Nephron (organoid): ENCODE measurements around the gene BARX2.
A peak's percentile ranks its signal among the peaks of the same experiment; 100 is the strongest.

ENCODE experiments used
- H3K27ac Mint-ChIP-seq, 3 experiments: 2 replicates each; pipeline ENCODE4 v1.8.0; 2020; ENCODE audit warnings: mixed read lengths in 3 of 3, mild to moderate bottlenecking in 2 of 3, moderate library complexity in 1 of 3
- H3K27me3 Mint-ChIP-seq: 2 replicates; pipeline ENCODE4 v1.8.0; 2021; ENCODE audit warnings: low read depth, mild to moderate bottlenecking, moderate library complexity, mixed read lengths
- H3K36me3 Mint-ChIP-seq: 2 replicates; pipeline ENCODE4 v1.8.0; 2020; ENCODE audit warnings: low read depth, mixed read lengths
- H3K4me1 Mint-ChIP-seq: 2 replicates; pipeline ENCODE4 v1.8.0; 2020; ENCODE audit warnings: mixed read lengths
- H3K4me3 Mint-ChIP-seq, 3 experiments: 2 replicates each; pipeline ENCODE4 v1.8.0; 2020; ENCODE audit warnings: mild to moderate bottlenecking in 3 of 3, mixed read lengths in 3 of 3, moderate library complexity in 2 of 3
- H3K9me3 Mint-ChIP-seq: 2 replicates; pipeline ENCODE4 v1.8.0; 2020; ENCODE audit warnings: mixed read lengths
- TF ChIP-seq, protein P1 (sequence below), 3 experiments: fragments of 200-600 bp; sonication (generic); IDR thresholded peaks; one replicate each; pipeline ENCODE4 v1.5.0; 2021; ENCODE audit warnings: antibody characterized with exemption in 3 of 3; ENCODE audit not compliant: unreplicated experiment in 3 of 3

Gene BARX2

GRCh38 chr11:129376658-129377341, 1.2 kb downstream of the BARX2 start:
- H3K4me3 Mint-ChIP-seq, result peak overlapping the region; percentile 80 to 91 (median 90)
- peaks cover 30% of the 10 kb centered on the region for H3K4me1 Mint-ChIP-seq
- peaks cover 89% of the 10 kb centered on the region for H3K27me3 Mint-ChIP-seq
- no peaks in the 10 kb centered on the region for H3K36me3 Mint-ChIP-seq
- no peaks in the 10 kb centered on the region for H3K9me3 Mint-ChIP-seq
- peak overlapping the region in 1 of 3 experiments; percentile 67 for H3K27ac Mint-ChIP-seq
- TF ChIP-seq, protein P1, sequence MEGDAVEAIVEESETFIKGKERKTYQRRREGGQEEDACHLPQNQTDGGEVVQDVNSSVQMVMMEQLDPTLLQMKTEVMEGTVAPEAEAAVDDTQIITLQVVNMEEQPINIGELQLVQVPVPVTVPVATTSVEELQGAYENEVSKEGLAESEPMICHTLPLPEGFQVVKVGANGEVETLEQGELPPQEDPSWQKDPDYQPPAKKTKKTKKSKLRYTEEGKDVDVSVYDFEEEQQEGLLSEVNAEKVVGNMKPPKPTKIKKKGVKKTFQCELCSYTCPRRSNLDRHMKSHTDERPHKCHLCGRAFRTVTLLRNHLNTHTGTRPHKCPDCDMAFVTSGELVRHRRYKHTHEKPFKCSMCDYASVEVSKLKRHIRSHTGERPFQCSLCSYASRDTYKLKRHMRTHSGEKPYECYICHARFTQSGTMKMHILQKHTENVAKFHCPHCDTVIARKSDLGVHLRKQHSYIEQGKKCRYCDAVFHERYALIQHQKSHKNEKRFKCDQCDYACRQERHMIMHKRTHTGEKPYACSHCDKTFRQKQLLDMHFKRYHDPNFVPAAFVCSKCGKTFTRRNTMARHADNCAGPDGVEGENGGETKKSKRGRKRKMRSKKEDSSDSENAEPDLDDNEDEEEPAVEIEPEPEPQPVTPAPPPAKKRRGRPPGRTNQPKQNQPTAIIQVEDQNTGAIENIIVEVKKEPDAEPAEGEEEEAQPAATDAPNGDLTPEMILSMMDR (IDR thresholded peaks at IDR 0.05; ENCODE audit: unreplicated experiment in 3 of 3), result no peak

DNA sequence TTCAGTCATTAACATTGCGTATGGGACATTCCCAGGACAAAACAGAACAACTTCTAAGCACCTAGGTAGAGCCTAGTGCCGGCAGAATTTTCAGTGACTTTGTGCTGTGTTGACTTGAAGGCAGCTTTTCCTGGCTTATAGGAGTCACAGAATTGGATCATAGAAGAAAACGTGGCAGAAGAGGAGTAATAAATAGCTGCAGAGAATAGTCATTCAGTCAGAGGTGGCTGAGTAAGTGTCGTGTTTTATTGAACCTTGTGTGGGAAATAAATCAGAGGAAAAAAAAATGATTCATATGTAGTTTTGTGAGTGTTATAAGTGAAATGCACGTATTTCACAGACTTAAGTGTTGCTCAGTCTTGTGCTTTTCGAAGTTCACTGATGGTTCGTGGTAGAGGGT, 2.1 kb downstream of the BARX2 start:
- Mint-ChIP-seq H3K27me3 (peaks cover 80% of the 10 kb centered on the region), H3K9me3 (no peaks in the 10 kb centered on the region), H3K4me1 (peaks cover 22% of the 10 kb centered on the region), H3K4me3 (peak overlapping the region in 2 of 3 experiments; percentile 67 to 90), H3K27ac (peak overlapping the region in 2 of 3 experiments; percentile 7 to 32), H3K36me3 (no peaks in the 10 kb centered on the region)
- TF ChIP-seq, protein P1 (IDR thresholded peaks at IDR 0.05; ENCODE audit: unreplicated experiment in 3 of 3), result no peak

GRCh38 chr11:129380413-129380812, 4.8 kb downstream of the BARX2 start:
- Mint-ChIP-seq H3K36me3 (no peaks in the 10 kb centered on the region), H3K9me3 (no peaks in the 10 kb centered on the region), H3K27me3 (peaks cover 63% of the 10 kb centered on the region), H3K4me1 (peaks cover 17% of the 10 kb centered on the region), H3K4me3 (no peak overlapping the region), H3K27ac (no peak overlapping the region)
- TF ChIP-seq, protein P1 (IDR thresholded peaks at IDR 0.05; ENCODE audit: unreplicated experiment in 3 of 3), result no peak

GRCh38 chr11:129382583-129382982, 6.9 kb downstream of the BARX2 start:
- Mint-ChIP-seq H3K4me3 (no peak overlapping the region), H3K27ac (no peak overlapping the region), H3K9me3 (no peaks in the 10 kb centered on the region), H3K36me3 (no peaks in the 10 kb centered on the region), H3K4me1 (peaks cover 16% of the 10 kb centered on the region), H3K27me3 (peaks cover 47% of the 10 kb centered on the region)
- TF ChIP-seq, protein P1 (IDR thresholded peaks at IDR 0.05; ENCODE audit: unreplicated experiment in 3 of 3), result no peak

- Mint-ChIP-seq H3K4me3 (no peak overlapping the region), H3K27ac (no peak overlapping the region)
These were observed 7.4 kb downstream of the BARX2 start for GRCh38 chr11:129383060-129383459.

More at GRCh38 chr11:129383060-129383459, 7.4 kb downstream of the BARX2 start:
- Mint-ChIP-seq H3K9me3 (no peaks in the 10 kb centered on the region), H3K27me3 (peaks cover 42% of the 10 kb centered on the region), H3K4me1 (peaks cover 20% of the 10 kb centered on the region), H3K36me3 (no peaks in the 10 kb centered on the region)
- TF ChIP-seq, protein P1 (IDR thresholded peaks at IDR 0.05; ENCODE audit: unreplicated experiment in 3 of 3), result no peak
